A549 (cell line): ENCODE measurements around the gene FLT3LG. TPM values are rescaled to one million over a fixed set of nuclear protein-coding genes. Genes with fewer than 3 reads are reported as not detected.

Experiments used
- ATAC-seq, 2 experiments: fragments of 200-7000 bp in 1 of 2; fragments of >200 bp in 1 of 2; cut with Nextera tagmentation in 1 of 2; cut with Tn5 transposase in 1 of 2; 3 replicates each; pipeline versions ENCODE4 v1.8.0 to v1.9.1; 2018 to 2020; ENCODE audit warnings: mild to moderate bottlenecking in 1 of 2, moderate library complexity in 1 of 2
- CTCF ChIA-PET: fragments of 300-600 bp; sonication (Branson Sonifier 250); formaldehyde crosslinking; extraction: SDS; loops from one replicate; lab custom pipeline; 2021; ENCODE audit warnings: antibody characterized with exemption, inconsistent platforms; lab: Yijun Ruan, JAX
- POLR2A ChIA-PET: fragments of 350-600 bp; formaldehyde crosslinking; extraction: SDS; loops from one replicate; lab custom pipeline; 2021; ENCODE audit warnings: antibody characterized with exemption, inconsistent platforms; lab: Yijun Ruan, JAX
- DNase-seq, 2 experiments: peaks; one replicate each; pipeline versions ENCODE4 v3.0.0 to v3.0.0-alpha.2; 2011 to 2016; ENCODE audit warnings: low read depth in 1 of 2, low spot score in 1 of 2
- FAIRE-seq: peaks from 2 replicates; lab custom pipeline; 2011; peaks lifted over from hg19 to GRCh38; lab: Jason Lieb, UNC
- H3K27ac ChIP-seq, 2 experiments: fragments of >200 bp; sonication (Bioruptor Twin); formaldehyde crosslinking; 3 replicates each; pipeline ENCODE4 v1.5.1; 2016 to 2017
- H3K4me1 ChIP-seq: fragments of >200 bp; sonication (Bioruptor Twin); formaldehyde crosslinking; 3 replicates; pipeline ENCODE4 v1.6.1; 2016
- H3K4me2 ChIP-seq: fragments of >200 bp; sonication (Bioruptor Twin); formaldehyde crosslinking; 3 replicates; pipeline ENCODE4 v1.6.1; 2016
- H3K4me3 ChIP-seq: fragments of >200 bp; sonication (Bioruptor Twin); formaldehyde crosslinking; 3 replicates; pipeline ENCODE4 v1.5.1; 2016
- H3K9me3 ChIP-seq: fragments of >200 bp; sonication (Bioruptor Twin); formaldehyde crosslinking; 3 replicates; pipeline ENCODE4 v1.6.1; 2016
- ATOH8 ChIP-seq: fragments of 250-450 bp; sonication (Bioruptor Pico); IDR thresholded peaks from 2 replicates; pipeline ENCODE4 v1.5.0; 2020; ENCODE audit warnings: low read depth, mild to moderate bottlenecking, moderate library complexity
- CBX8 ChIP-seq: fragments of 200-600 bp; sonication (generic); IDR thresholded peaks from 2 replicates; pipeline ENCODE4 v1.6.1; 2016
- CEBPB ChIP-seq, 2 experiments: fragments of >200 bp in 1 of 2; sonication (Bioruptor Twin) in 1 of 2; formaldehyde crosslinking in 1 of 2; IDR thresholded peaks; 2 replicates each; pipeline ENCODE4 v1.6.1; 2012 to 2016
- E2F6 ChIP-seq: IDR thresholded peaks from 2 replicates; pipeline ENCODE4 v1.6.1; 2012; ENCODE audit warnings: low read depth, borderline replicate concordance
- EHMT2 ChIP-seq: fragments of 200-600 bp; sonication (generic); IDR thresholded peaks from 2 replicates; pipeline ENCODE4 v1.6.1; 2016; ENCODE audit warnings: antibody characterized with exemption, low read depth, mild to moderate bottlenecking, moderate library complexity
- FOSB ChIP-seq: fragments of 250-450 bp; sonication (Bioruptor Pico); IDR thresholded peaks from 2 replicates; pipeline ENCODE4 v1.5.0; 2020; ENCODE audit warnings: mild to moderate bottlenecking, moderate library complexity
- FOSL2 ChIP-seq, 2 experiments: fragments of 450-650 bp in 1 of 2; fragments of >200 bp in 1 of 2; sonication (Bioruptor Twin) in 1 of 2; formaldehyde crosslinking; IDR thresholded peaks; 2 replicates each; pipeline versions ENCODE4 v1.5.0 to v1.6.1; 2016 to 2020; ENCODE audit warnings: mild to moderate bottlenecking in 1 of 2, moderate library complexity in 1 of 2
- FOXS1 ChIP-seq: fragments of 250-450 bp; sonication (Bioruptor Pico); IDR thresholded peaks from 2 replicates; pipeline ENCODE4 v1.5.0; 2020; ENCODE audit warnings: mild to moderate bottlenecking, moderate library complexity
- JUN ChIP-seq, 2 experiments: fragments of >200 bp; sonication (Bioruptor Twin); formaldehyde crosslinking; IDR thresholded peaks; 2 replicates in 1 of 2; 3 replicates in 1 of 2; pipeline ENCODE4 v1.6.1; 2016 to 2017
- KDM5A ChIP-seq: fragments of 200-600 bp; sonication (generic); IDR thresholded peaks from 2 replicates; pipeline ENCODE4 v1.6.1; 2016; ENCODE audit warnings: antibody characterized with exemption, mild to moderate bottlenecking
- NFE2L2 ChIP-seq: fragments of 150-350 bp; conservative IDR thresholded peaks from 2 replicates; pipeline ENCODE4 v1.6.1; 2014; ENCODE audit warnings: low read length
- PHF8 ChIP-seq: fragments of 200-600 bp; sonication (generic); IDR thresholded peaks from 2 replicates; pipeline ENCODE4 v1.6.1; 2016; ENCODE audit warnings: low read depth, mild to moderate bottlenecking, antibody characterized with exemption, moderate library complexity, borderline replicate concordance
- RAD21 ChIP-seq, 2 experiments: fragments of >200 bp in 1 of 2; sonication (Bioruptor Twin) in 1 of 2; formaldehyde crosslinking in 1 of 2; IDR thresholded peaks in 1 of 2; conservative IDR thresholded peaks in 1 of 2; 2 replicates in 1 of 2; 3 replicates in 1 of 2; pipeline ENCODE4 v1.6.1; 2012 to 2018; ENCODE audit warnings: inconsistent platforms in 1 of 2
- SMC3 ChIP-seq: fragments of >200 bp; sonication (Bioruptor Twin); formaldehyde crosslinking; IDR thresholded peaks from 3 replicates; pipeline ENCODE4 v1.6.1; 2018; ENCODE audit warnings: inconsistent platforms
- TFCP2L1 ChIP-seq: fragments of 250-450 bp; sonication (Bioruptor Pico); IDR thresholded peaks from 2 replicates; pipeline ENCODE4 v1.5.0; 2021; ENCODE audit warnings: mild to moderate bottlenecking
- TP53 ChIP-seq: fragments of 250-450 bp; sonication (Bioruptor Pico); IDR thresholded peaks from 2 replicates; pipeline ENCODE4 v1.5.0; 2021; ENCODE audit warnings: mild to moderate bottlenecking, moderate library complexity
- ZSCAN20 ChIP-seq: fragments of 250-450 bp; sonication (Bioruptor Pico); IDR thresholded peaks from 2 replicates; pipeline ENCODE4 v1.8.0; 2022; ENCODE audit warnings: mild to moderate bottlenecking, moderate library complexity
- WGBS: methylation state at CpG from one replicate; pipeline ENCODE4 v1.1.6; 2017; ENCODE audit errors: missing lambda C conversion rate; 5-methylcytosine and 5-hydroxymethylcytosine counted together
- polyA plus RNA-seq, 4 experiments: library from polyadenylated mRNA; depleted of rRNA in 3 of 4; stranded (reverse); fragments of >200 nt; fragmentation: RNase III in 1 of 4; extraction: RNeasy Plus Mini Kit Qiagen cat#74134 plus additional on column Dnase treatment in 1 of 4; gene quantifications; 2 replicates in 3 of 4; 3 replicates in 1 of 4; pipeline ENCODE4 v1.2.3, GENCODE V29; 2011 to 2017

The FLT3LG gene
- polyA plus RNA-seq, 2 of the 4 experiments (the other 2 are of a cell fraction): 0.58 to 0.99 TPM

- FAIRE-seq (no peak), ATAC-seq (no peak), DNase-seq (no peak)
- peak overlapping the region; percentile 89 for H3K4me2 ChIP-seq
- peaks cover 34% of the 10 kb centered on the region for H3K4me1 ChIP-seq
- H3K27ac ChIP-seq: peak overlapping the region; percentile 93 to 97; a peak in 5 of 6 replicates
- ChIA-PET POLR2A (no interaction called here), CTCF (interaction anchor here (1.2 to 2.7 kb wide), 3 partner anchors 9 to 175 kb away, joined by 5 to 8 read pairs (median 6); no protein-coding TSS in a partner anchor)
- no peaks in the 10 kb centered on the region for H3K9me3 ChIP-seq
- WGBS: 88% methylated on average over 12 of the region's 12 CpGs
- peak overlapping the region; percentile 97 for H3K4me3 ChIP-seq
- 0 out of 2 replicates have a peak, but pooled peaks have one; percentile 32 for TF ChIP-seq TFCP2L1
- TF ChIP-seq KDM5A: no peak
Measured at GRCh38 chr19:49497789-49498103, 23.7 kb downstream of the FLT3LG start.

- no peak overlapping the region for H3K27ac ChIP-seq
- ATAC-seq: no peak
- peak overlapping the region; percentile 89 for H3K4me2 ChIP-seq
- H3K4me1 ChIP-seq: peaks cover 34% of the 10 kb centered on the region
- TF ChIP-seq CEBPB (IDR thresholded peaks at IDR 0.05) (no peak), FOSL2 (IDR thresholded peaks at IDR 0.05) (no peak), FOSL2 (CRISPR knock-in tag; IDR thresholded peaks at IDR 0.05) (no peak), CBX8 (no peak), NFE2L2 (no peak), ZSCAN20 (CRISPR knock-in tag) (no peak), PHF8 (no peak), EHMT2 (no peak), SMC3 (no peak), RAD21 (conservative IDR thresholded peaks at IDR 0.05 in 1 of 2, IDR thresholded peaks at IDR 0.05 in 1 of 2) (no peak), FOXS1 (CRISPR knock-in tag) (no peak), JUN (IDR thresholded peaks at IDR 0.05) (peak in 1 of 2 experiments; percentile 43; a peak in 1 of 5 replicates), TP53 (CRISPR knock-in tag) (0 out of 2 replicates have a peak, but pooled peaks have one; percentile 49), E2F6 (no peak)
- 87% methylated on average over 7 of the region's 7 CpGs for WGBS
- CTCF ChIA-PET: interaction anchor here (1.0 to 2.7 kb wide), 4 partner anchors 23 to 175 kb away, joined by 4 to 8 read pairs (median 5); no protein-coding TSS in a partner anchor
- H3K9me3 ChIP-seq: no peaks in the 10 kb centered on the region
- POLR2A ChIA-PET: no interaction called here
- DNase-seq: no peak
- FAIRE-seq: no peak
- peak overlapping the region; percentile 97; the same call in 2 of the 3 replicates for H3K4me3 ChIP-seq
Measured at GRCh38 chr19:49498475-49498874, 24.5 kb downstream of the FLT3LG start.

GRCh38 chr19:49499030-49499670 is 25.1 kb downstream of the FLT3LG start:
- 85% methylated on average over 19 of the region's 19 CpGs for WGBS
- Histone ChIP-seq H3K4me1 (peaks cover 34% of the 10 kb centered on the region), H3K4me3 (peak overlapping the region; percentile 97; the same call in 2 of the 3 replicates), H3K4me2 (peak overlapping the region; percentile 89), H3K9me3 (no peaks in the 10 kb centered on the region), H3K27ac (no peak overlapping the region)
- no peak for TF ChIP-seq CEBPB (IDR thresholded peaks at IDR 0.05)
- TF ChIP-seq FOSB (CRISPR knock-in tag): no peak
- no peak for TF ChIP-seq RAD21 (conservative IDR thresholded peaks at IDR 0.05 in 1 of 2, IDR thresholded peaks at IDR 0.05 in 1 of 2)
- TF ChIP-seq ATOH8 (CRISPR knock-in tag): no peak
- ChIA-PET POLR2A (interaction anchor here (1.2 kb wide), 1 partner anchor 48 kb away, joined by 3 read pairs; no protein-coding TSS in a partner anchor), CTCF (interaction anchor here (0.5 to 2.7 kb wide), 6 partner anchors 11 to 174 kb away, joined by 3 to 6 read pairs (median 4); no protein-coding TSS in a partner anchor)
- ATAC-seq (no peak), FAIRE-seq (no peak), DNase-seq (no peak)
